HG02642 (cell line): ENCODE data around the gene BGN.

Source experiments
- ATAC-seq: cut with Tn5 transposase; IDR thresholded peaks from one replicate; pipeline ENCODE4 v1.9.1; 2021; ENCODE audit warnings: mild to moderate bottlenecking; ENCODE audit not compliant: unreplicated experiment, poor library complexity

BGN gene

DNA sequence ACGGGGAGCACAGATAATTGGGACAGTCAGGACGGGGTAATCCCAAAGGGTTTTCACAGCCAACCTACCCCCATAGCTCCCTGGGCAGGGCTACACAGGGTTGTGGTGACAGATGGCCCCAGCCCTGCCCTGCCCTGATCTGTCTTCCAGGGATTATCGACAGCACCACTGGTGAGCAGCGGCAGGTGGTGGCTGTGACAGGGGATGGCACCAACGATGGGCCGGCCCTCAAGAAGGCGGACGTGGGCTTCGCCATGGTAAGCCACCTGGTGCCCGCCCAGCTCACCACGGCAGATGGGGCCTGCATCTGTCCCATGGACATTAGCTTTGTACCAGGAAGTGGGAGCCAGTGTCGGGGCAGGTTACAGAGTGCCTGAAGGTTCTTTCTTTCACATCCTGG lies 62.0 kb downstream of the BGN start:
- ATAC-seq = no peak

DNA sequence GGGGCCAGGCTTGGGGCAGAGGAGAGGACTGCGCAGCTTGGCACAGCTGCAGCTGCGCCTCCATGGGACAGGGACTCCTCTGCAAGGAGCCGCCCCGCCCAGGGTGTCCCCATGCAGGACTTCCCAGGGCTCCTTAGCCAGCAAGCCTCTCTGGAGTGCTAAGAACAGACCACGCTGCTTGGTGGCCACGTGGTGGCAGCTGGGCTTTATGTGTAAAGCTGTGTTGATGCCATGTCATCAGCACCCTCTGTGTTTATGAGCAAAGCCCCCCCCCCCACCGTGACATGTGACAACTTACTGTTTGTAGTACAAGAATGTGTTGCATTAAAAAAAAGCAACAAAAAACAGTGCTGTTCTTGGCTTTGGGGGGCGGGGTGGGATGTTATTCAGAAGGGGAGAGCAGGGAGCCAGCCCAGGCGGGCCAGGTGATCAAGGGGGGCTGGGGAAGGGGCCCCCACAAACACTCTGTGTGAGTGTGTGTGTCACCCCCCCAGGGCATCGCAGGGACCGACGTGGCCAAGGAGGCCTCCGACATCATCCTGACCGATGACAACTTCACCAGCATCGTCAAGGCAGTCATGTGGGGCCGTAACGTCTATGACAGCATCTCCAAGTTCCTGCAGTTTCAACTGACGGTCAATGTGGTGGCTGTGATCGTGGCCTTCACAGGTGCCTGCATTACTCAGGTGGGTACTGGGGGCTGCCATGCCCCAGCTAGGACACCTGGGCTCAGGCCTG lies 63.0 kb downstream of the BGN start:
- ATAC-seq = no peak
